GM20000 (cell line): ENCODE results near the gene SMARCD3.

Source experiments
- DNase-seq: peaks from one replicate; pipeline ENCODE4 v3.0.0; 2012; ENCODE audit warnings: low spot score
- TF ChIP-seq, protein P1 (sequence below): IDR thresholded peaks from 2 replicates; pipeline ENCODE4 v1.5.1; 2012; ENCODE audit warnings: mild to moderate bottlenecking, control low read depth; ENCODE audit errors: extremely low read depth, missing control alignments

SMARCD3 gene

GRCh38 chr7:151240536-151240935 lies 8.0 kb downstream of the SMARCD3 start:
- no peak for DNase-seq
- TF ChIP-seq, protein P1, sequence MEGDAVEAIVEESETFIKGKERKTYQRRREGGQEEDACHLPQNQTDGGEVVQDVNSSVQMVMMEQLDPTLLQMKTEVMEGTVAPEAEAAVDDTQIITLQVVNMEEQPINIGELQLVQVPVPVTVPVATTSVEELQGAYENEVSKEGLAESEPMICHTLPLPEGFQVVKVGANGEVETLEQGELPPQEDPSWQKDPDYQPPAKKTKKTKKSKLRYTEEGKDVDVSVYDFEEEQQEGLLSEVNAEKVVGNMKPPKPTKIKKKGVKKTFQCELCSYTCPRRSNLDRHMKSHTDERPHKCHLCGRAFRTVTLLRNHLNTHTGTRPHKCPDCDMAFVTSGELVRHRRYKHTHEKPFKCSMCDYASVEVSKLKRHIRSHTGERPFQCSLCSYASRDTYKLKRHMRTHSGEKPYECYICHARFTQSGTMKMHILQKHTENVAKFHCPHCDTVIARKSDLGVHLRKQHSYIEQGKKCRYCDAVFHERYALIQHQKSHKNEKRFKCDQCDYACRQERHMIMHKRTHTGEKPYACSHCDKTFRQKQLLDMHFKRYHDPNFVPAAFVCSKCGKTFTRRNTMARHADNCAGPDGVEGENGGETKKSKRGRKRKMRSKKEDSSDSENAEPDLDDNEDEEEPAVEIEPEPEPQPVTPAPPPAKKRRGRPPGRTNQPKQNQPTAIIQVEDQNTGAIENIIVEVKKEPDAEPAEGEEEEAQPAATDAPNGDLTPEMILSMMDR: no peak

DNA sequence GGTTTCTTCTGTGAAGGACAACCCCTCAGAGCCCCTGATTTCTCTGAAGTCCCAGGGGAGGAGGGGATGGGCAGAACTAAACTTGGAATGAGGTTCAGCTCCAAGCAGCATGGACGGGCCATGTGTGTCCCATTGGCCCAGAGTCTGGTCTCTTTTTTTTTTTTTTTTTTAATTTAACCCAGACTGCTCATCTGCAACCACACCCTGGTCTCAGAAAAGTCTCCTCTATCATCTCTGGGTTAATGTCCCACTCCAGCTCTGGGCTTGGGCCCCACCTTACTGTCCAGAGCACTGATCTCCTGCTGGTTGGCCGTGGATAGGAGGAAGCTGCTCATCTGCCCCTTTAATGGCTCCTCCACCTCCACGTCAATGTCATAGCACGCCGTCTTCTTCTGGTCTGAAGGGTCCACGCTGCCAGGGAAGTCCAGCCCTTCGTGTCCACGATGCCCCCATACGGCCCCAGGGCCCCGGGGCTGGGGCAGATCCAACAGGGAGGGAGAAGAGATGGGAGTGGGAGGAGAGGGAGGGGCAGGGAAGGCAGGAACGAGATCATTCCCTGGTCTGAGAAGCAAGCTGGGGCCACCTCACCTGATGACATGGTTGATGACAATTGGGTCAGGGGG lies 8.5 kb downstream of the SMARCD3 start:
- no peak for DNase-seq
- TF ChIP-seq, protein P1: no peak

DNA sequence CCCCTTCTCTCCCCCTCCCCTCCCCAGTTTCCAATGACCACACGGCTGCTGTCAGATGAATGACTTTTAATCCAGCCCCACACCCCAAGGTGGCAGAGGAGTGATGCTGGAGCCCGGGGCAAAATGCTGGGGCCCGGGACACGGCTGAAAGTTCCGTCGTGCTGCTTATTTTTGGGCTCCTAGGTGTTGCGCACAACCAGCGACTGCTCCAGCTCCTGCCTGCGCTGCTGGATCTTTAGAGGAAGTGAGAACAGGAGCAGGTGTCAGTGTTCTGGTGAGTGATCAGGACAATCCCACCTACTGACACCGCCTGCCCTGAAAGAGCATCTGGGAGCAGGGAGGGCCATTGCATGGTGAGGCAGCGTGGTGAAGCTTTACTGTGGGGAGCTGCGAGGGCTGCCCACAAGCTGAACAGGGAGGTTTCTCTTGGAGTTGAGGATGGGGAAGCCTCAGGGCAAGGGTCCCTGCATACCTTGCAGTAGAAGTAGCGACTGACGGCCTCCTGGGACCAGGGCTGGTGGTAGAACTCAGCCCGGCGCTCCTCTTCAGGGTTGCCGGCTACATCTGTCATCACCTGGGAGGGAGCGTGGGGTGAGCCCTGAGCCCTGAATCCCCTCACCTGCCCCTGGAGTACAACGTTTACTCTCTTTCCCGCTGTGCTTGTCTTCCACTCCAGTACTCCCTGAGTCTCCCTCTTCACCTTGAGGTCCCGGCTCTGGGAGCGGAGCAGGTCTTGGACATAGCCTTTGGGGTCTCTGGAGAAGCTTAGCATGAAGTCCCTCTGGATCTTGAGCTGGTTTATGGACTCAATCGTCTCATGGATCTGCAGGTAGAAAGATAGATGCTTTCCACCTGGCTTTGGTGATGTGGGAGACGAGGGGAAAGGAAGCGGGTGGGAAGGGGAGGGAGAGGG lies 9.3 kb downstream of the SMARCD3 start:
- DNase-seq: no peak
- TF ChIP-seq, protein P1: no peak

- DNase-seq: no peak
- TF ChIP-seq, protein P1: no peak
Observed at GRCh38 chr7:151238190-151238810, 10.2 kb downstream of the SMARCD3 start.

GRCh38 chr7:151237244-151238189 lies 11.0 kb downstream of the SMARCD3 start:
- DNase-seq: no peak
- TF ChIP-seq, protein P1: no peak

GRCh38 chr7:151236406-151236805 lies 12.1 kb downstream of the SMARCD3 start:
- DNase-seq: no peak
- TF ChIP-seq, protein P1: no peak
